Measurements from ENCODE around the gene ZNF827. TPM values are rescaled to one million over a fixed set of nuclear protein-coding genes. Genes with fewer than 3 reads are reported as not detected.

The ZNF827 gene
- total and polyA plus RNA-seq, 2 of the 13 experiments (the other 11 are each of a cell fraction or from before 2014, with no cell fraction given), result 2.8 TPM

- ChIA-PET POLR2A (interaction anchor here (0.6 kb wide), 1 partner anchor 524 kb away, joined by 3 read pairs; no protein-coding TSS in a partner anchor), CTCF (ENCODE audit: low intra/inter-chr PET ratio, low total read pairs) (no interaction called here)
- no peak overlapping the region; the same call in 1 of the 2 replicates for H3K4me2 ChIP-seq (ENCODE audit: low read depth, low read length)
- ATAC-seq (no peak), FAIRE-seq (no peak), DNase-seq (ENCODE audit: low spot score) (no peak)
- intact Hi-C loops (cut with micrococcal nuclease; ENCODE audit: unreplicated experiment) (no loop called here), in situ Hi-C loops (cut with HindIII; ENCODE audit: extremely low pct_ligation_motif_present, low pct_unique_long_range_greater_than_20kb) (no loop called here)
- 32% methylated on average over 9 of the region's 10 CpGs for WGBS (ENCODE audit: low lambda C conversion rate)
- no TSS peak for BruUV-seq (replicated peaks)
- no peaks in the 10 kb centered on the region for H3K9me3 ChIP-seq (ENCODE audit: low read length)
- no peak overlapping the region for H2AFZ ChIP-seq (ENCODE audit: low read length)
- no peak overlapping the region for H3K9ac ChIP-seq (ENCODE audit: insufficient read depth, low read depth, low read length)
- no peaks in the 10 kb centered on the region for H3K79me2 ChIP-seq (ENCODE audit: insufficient read depth, low read length)
- no peak overlapping the region for H3K4me3 ChIP-seq (replicated peaks in 1 of 3; ENCODE audit: insufficient read depth in 1 of 3, low read depth in 2 of 3, low read length in 3 of 3)
- H4K20me1 ChIP-seq (ENCODE audit: insufficient read depth, low read length), result no peaks in the 10 kb centered on the region
- no peak for TF ChIP-seq HNRNPUL1 (IDR thresholded peaks at IDR 0.05; ENCODE audit: low read depth, low read length)
- TF ChIP-seq SMYD3 (CRISPR knock-in tag; IDR thresholded peaks at IDR 0.05), result no peak
- no peak for TF ChIP-seq THAP8 (CRISPR knock-in tag; IDR thresholded peaks at IDR 0.05; ENCODE audit: borderline replicate concordance)
- TF ChIP-seq PBX2 (CRISPR knock-in tag; IDR thresholded peaks at IDR 0.05), result no peak
- TF ChIP-seq RERE (CRISPR knock-in tag; IDR thresholded peaks at IDR 0.05; ENCODE audit: low read depth), result no peak
- TF ChIP-seq LRRFIP1 (CRISPR knock-in tag; conservative IDR thresholded peaks at IDR 0.05), result no peak
- no peak for TF ChIP-seq ZNF33A (CRISPR knock-in tag; IDR thresholded peaks at IDR 0.05; ENCODE audit: borderline replicate concordance)
- TF ChIP-seq ZNF737 (CRISPR knock-in tag; IDR thresholded peaks at IDR 0.05; ENCODE audit: borderline replicate concordance), result no peak
- H3K4me1 ChIP-seq (ENCODE audit: insufficient read depth, low read length), result no peaks in the 10 kb centered on the region
- H3K36me3 ChIP-seq (replicated peaks in 1 of 2; ENCODE audit: control insufficient read depth in 1 of 2, insufficient read depth in 2 of 2, low read length in 2 of 2), result no peaks in the 10 kb centered on the region
- no peak overlapping the region for H3K27ac ChIP-seq (ENCODE audit: extremely low read length, insufficient read depth, low read length)
- H3K27me3 ChIP-seq (ENCODE audit: control insufficient read depth in 1 of 2, insufficient read depth in 2 of 2, low read length in 2 of 2), result no peaks in the 10 kb centered on the region; a peak in 1 of 5 replicates
Measured at GRCh38 chr4:145719752-145720624, 218.6 kb downstream of the ZNF827 start.

Measured in HepG2 (cell line).